A172 (cell line): ENCODE results near the gene TMEM42. TPM values are rescaled to one million over a fixed set of nuclear protein-coding genes. Genes with fewer than 3 reads are reported as not detected.

Experiments used
- DNase-seq: peaks from one replicate; pipeline ENCODE4 v3.0.0-alpha.2; 2015; ENCODE audit warnings: low spot score
- total RNA-seq: library from RNA; depleted of rRNA; stranded (reverse); fragments of >200 nt; shearing (Covaris generic); gene quantifications from 2 replicates; pipeline ENCODE4 v1.2.3, GENCODE V29; 2014

Gene TMEM42
- total RNA-seq, 1 experiment from 2014 or later: 0.69 TPM

- no peak for DNase-seq
Measured at GRCh38 chr3:44874308-44874707, 12.6 kb downstream of the TMEM42 start, which contains the start of gene TGM4. Gene TGM4, plus strand, starts transcription at chr3:44874608. Its CDS starts 71 bp downstream, at chr3:44874679.

- no peak for DNase-seq
Measured at GRCh38 chr3:44875596-44875995, 13.9 kb downstream of the TMEM42 start.

GRCh38 chr3:44877333-44877732 lies 15.6 kb downstream of the TMEM42 start:
- DNase-seq: no peak

DNA sequence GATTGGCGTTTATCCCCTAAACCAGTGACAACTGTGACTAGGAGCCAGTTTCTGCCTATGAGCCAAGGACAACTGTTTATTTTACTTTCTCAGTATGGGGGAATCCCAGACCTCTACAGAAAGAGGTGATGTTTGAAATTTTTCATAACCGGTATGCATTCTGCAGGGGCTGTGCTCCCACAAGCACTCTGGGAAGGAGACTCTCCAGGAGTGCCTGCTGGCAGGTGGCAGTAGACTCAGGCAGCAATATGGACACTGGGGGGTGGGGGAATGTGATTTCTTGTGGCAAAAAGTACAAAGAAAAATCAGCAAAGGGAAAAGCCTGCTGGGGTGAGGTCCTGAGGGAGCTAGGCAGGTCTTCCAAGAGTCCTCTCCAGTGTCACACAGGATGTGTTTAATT lies 18.6 kb downstream of the TMEM42 start:
- peak; percentile 20 for DNase-seq

GRCh38 chr3:44883213-44883955 lies 21.7 kb downstream of the TMEM42 start:
- no peak for DNase-seq

GRCh38 chr3:44883999-44884431 lies 22.3 kb downstream of the TMEM42 start:
- peak; percentile 97 for DNase-seq

DNA sequence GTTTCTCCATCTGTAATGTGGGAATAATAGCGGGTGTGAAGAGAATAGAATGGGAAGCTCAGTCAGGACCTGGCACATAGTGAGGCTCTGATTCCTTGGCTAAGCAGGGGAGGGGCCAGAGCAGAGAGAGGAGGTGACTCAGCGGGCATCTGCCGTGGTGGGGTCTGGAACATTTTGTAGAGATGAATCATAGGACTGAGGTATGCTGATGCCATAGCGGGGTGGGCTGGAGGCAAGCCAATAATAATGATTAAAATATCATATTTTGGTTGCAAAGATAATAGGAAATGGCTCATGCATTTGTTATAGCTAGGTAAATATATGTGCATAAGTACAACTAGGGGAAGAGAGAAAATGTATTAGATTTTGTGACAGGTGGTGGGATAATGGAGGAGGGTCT lies 23.9 kb downstream of the TMEM42 start:
- peak; percentile 97 for DNase-seq

GRCh38 chr3:44886561-44886960 lies 24.8 kb downstream of the TMEM42 start:
- DNase-seq: peak; percentile 31

DNA sequence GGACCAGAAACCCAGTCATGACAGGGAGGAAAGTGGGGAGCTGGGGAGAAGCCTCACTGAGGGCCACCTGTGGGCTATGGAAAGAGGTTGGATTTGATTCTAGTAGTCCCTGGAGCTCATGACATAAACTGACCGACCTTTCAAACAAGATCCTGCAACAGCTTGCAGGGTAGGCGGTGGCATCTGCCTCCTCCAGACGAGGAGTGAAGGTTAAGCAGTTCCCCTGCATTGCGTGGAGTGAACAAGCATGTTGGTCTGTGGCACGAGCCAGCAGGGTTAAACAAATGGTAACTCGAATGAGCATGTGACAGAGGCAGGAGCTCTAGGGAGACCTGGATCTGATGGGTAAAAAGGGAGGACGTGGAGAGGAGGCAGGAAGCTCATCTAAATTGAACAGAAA lies 25.4 kb downstream of the TMEM42 start:
- no peak for DNase-seq

GRCh38 chr3:44890258-44890657 lies 28.5 kb downstream of the TMEM42 start:
- DNase-seq: no peak

GRCh38 chr3:44890852-44891251 lies 29.1 kb downstream of the TMEM42 start:
- DNase-seq: no peak

DNA sequence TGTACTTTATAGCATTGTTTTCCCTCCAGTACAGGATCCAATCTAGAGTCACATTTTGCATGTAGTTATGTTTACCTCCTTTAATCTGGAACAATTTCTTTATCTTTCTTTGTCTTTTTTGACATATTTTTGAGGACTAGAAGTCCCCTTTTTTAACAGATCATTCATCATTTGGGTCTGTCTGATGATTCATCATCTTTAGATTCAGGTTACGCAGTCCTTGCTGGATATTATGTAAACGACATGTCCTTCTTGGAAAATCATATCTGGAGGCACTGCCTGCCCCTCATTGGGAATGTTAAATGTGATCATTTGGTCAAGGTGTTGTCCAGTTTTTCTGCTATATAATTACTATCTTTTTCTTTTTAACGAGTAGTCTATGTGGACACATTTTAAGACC lies 31.0 kb downstream of the TMEM42 start:
- DNase-seq: peak; percentile 45

- peak; percentile 84 for DNase-seq
Measured at GRCh38 chr3:44893097-44893496, 31.4 kb downstream of the TMEM42 start.

DNA sequence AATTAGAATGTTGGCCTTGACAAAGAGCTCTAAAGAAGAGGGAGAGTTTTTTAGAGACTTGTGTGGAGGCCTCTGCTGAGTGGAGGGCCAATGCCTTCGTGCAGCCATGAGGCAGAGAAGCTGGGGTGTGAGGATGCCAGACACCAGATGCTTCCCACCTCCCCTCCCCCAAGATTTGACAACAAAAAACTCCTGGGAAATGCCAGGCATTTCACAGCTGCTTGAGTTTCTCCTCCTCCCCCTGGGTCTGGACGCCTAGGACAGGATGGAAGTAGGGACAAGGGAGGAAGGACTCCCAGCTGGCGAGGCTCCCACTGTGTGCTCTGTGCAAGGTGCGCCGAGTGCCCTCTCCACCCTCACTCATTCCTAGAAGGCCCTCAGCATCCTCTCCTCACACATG lies 32.8 kb downstream of the TMEM42 start:
- peak; percentile 31 for DNase-seq

GRCh38 chr3:44896440-44896839 lies 34.7 kb downstream of the TMEM42 start:
- no peak for DNase-seq

- DNase-seq: no peak
Measured at GRCh38 chr3:44899683-44900367, 38.1 kb downstream of the TMEM42 start.

GRCh38 chr3:44902628-44903027 lies 40.9 kb downstream of the TMEM42 start:
- no peak for DNase-seq

- no peak for DNase-seq
Measured at GRCh38 chr3:44903314-44903713, 41.6 kb downstream of the TMEM42 start.

- DNase-seq: no peak
Measured at GRCh38 chr3:44903751-44904150, 42.0 kb downstream of the TMEM42 start.

GRCh38 chr3:44905446-44906157 lies 43.9 kb downstream of the TMEM42 start:
- DNase-seq: no peak

GRCh38 chr3:44906997-44907396 lies 45.3 kb downstream of the TMEM42 start:
- DNase-seq: peak; percentile 63

- DNase-seq: no peak
Measured at GRCh38 chr3:44907612-44908011, 45.9 kb downstream of the TMEM42 start.

- DNase-seq: no peak
Measured at GRCh38 chr3:44909063-44909462, 47.4 kb downstream of the TMEM42 start.
